Prostate gland (tissue), 2 donors: ENCODE data around the gene TAF6. TPM values are rescaled to one million over a fixed set of nuclear protein-coding genes. Genes with fewer than 3 reads are reported as not detected.

ENCODE experiments used
- DNase-seq: peaks from one replicate; pipeline ENCODE4 v3.0.0-alpha.2; 2019; ENCODE audit warnings: low spot score
- H3K27ac ChIP-seq, 2 donors: fragments of 200-600 bp; sonication (generic); 2 replicates each; pipeline ENCODE4 v1.5.1; 2017 to 2019
- H3K27me3 ChIP-seq: fragments of 200-600 bp; sonication (generic); replicated peaks from 2 replicates; pipeline ENCODE4 v1.5.1; 2019; ENCODE audit not compliant: insufficient read depth
- H3K36me3 ChIP-seq, 2 donors: fragments of 200-600 bp; sonication (generic); 1 replicate in 1 of 2; 2 replicates in 1 of 2; pipeline versions ENCODE4 v1.5.1 to v1.8.1; 2017 to 2019
- H3K4me1 ChIP-seq: fragments of 200-600 bp; sonication (generic); replicated peaks from 2 replicates; pipeline ENCODE4 v1.5.1; 2019
- H3K4me3 ChIP-seq, 2 donors: fragments of 200-600 bp; sonication (generic); 2 replicates each; pipeline ENCODE4 v1.5.1; 2017 to 2019
- H3K9me3 ChIP-seq: fragments of 200-600 bp; sonication (generic); 2 replicates; pipeline ENCODE4 v1.5.1; 2017
- CTCF ChIP-seq, 4 experiments: fragments of 200-600 bp in 2 of 4; fragments of 450-650 bp in 2 of 4; sonication (generic) in 2 of 4; IDR thresholded peaks; 1 replicate in 3 of 4; 2 replicates in 1 of 4; pipeline ENCODE4 v1.5.1; 2016 to 2019; ENCODE audit warnings: antibody characterized with exemption in 4 of 4, mild to moderate bottlenecking in 2 of 4, moderate library complexity in 2 of 4
- POLR2A ChIP-seq: fragments of 450-650 bp; IDR thresholded peaks from one replicate; pipeline ENCODE4 v1.6.1; 2016; ENCODE audit warnings: antibody characterized with exemption, mild to moderate bottlenecking
- POLR2AphosphoS5 ChIP-seq: sonication (generic); formaldehyde crosslinking; IDR thresholded peaks from one replicate; pipeline ENCODE4 v1.6.1; 2017; ENCODE audit warnings: antibody characterized with exemption
- WGBS: methylation state at CpG from one replicate; pipeline ENCODE4 v1.1.5; 2018; 5-methylcytosine and 5-hydroxymethylcytosine counted together
- intact Hi-C: fragments of 100-400 bp; cut with DNase I; formaldehyde crosslinking; loops from one replicate; pipeline ENCODE4 v1.14.2; 2022
- total RNA-seq, 2 donors: library from RNA; depleted of rRNA; stranded (reverse); fragments of >200 nt; gene quantifications; one replicate each; pipeline ENCODE4 v1.1.0, GENCODE V29; 2016

TAF6 gene
- total RNA-seq, 2 donors from 2014 or later: 68.3 to 79.8 TPM

GRCh38 chr7:100095289-100095688 lies 23.9 kb downstream of the TAF6 start:
- Histone ChIP-seq H3K36me3 (peaks cover 7 to 65% of the 10 kb centered on the region in 2 donors), H3K4me1 (peaks cover 9% of the 10 kb centered on the region), H3K27me3 (no peaks in the 10 kb centered on the region), H3K9me3 (no peaks in the 10 kb centered on the region), H3K4me3 (no peak overlapping the region), H3K27ac (no peak overlapping the region)
- WGBS: 83% methylated on average over 9 of the region's 9 CpGs
- intact Hi-C loops: no loop called here
- TF ChIP-seq CTCF (IDR thresholded peaks at IDR 0.05) (no peak), POLR2AphosphoS5 (no peak), POLR2A (no peak)
- no peak for DNase-seq

- DNase-seq: no peak
- Histone ChIP-seq H3K27me3 (no peaks in the 10 kb centered on the region), H3K9me3 (no peaks in the 10 kb centered on the region), H3K36me3 (peaks cover 7 to 65% of the 10 kb centered on the region in 2 donors), H3K27ac (no peak overlapping the region), H3K4me1 (peaks cover 7% of the 10 kb centered on the region), H3K4me3 (no peak overlapping the region)
- 89% methylated on average over 16 of the region's 16 CpGs for WGBS
- intact Hi-C loops: no loop called here
- TF ChIP-seq POLR2A: no peak
- TF ChIP-seq CTCF (IDR thresholded peaks at IDR 0.05): no peak
- no peak for TF ChIP-seq POLR2AphosphoS5
Measured at GRCh38 chr7:100093925-100094486, 25.2 kb downstream of the TAF6 start.

- H3K9me3 ChIP-seq: no peaks in the 10 kb centered on the region
- no peak for TF ChIP-seq POLR2A
- no peak for TF ChIP-seq CTCF (IDR thresholded peaks at IDR 0.05)
- TF ChIP-seq POLR2AphosphoS5: no peak
- WGBS: 38% methylated on average over 12 of the region's 13 CpGs
- no peak overlapping the region for H3K27ac ChIP-seq
- no peaks in the 10 kb centered on the region for H3K27me3 ChIP-seq
- H3K36me3 ChIP-seq: peaks cover 7 to 62% of the 10 kb centered on the region in 2 donors
- H3K4me3 ChIP-seq: no peak overlapping the region
- intact Hi-C loops: no loop called here
- no peak for DNase-seq
- H3K4me1 ChIP-seq: peaks cover 4% of the 10 kb centered on the region
Measured at GRCh38 chr7:100093498-100093897, 25.7 kb downstream of the TAF6 start.

- no peak for DNase-seq
- intact Hi-C loops: no loop called here
- Histone ChIP-seq H3K4me3 (no peak overlapping the region), H3K27ac (no peak overlapping the region), H3K36me3 (peaks cover 7 to 57% of the 10 kb centered on the region in 2 donors), H3K27me3 (no peaks in the 10 kb centered on the region), H3K9me3 (no peaks in the 10 kb centered on the region), H3K4me1 (peaks cover 4% of the 10 kb centered on the region)
- WGBS: 54% methylated on average over 8 of the region's 8 CpGs
- TF ChIP-seq POLR2AphosphoS5 (no peak), CTCF (IDR thresholded peaks at IDR 0.05) (no peak), POLR2A (no peak)
Measured at GRCh38 chr7:100093054-100093453, 26.1 kb downstream of the TAF6 start.

- WGBS: 41% methylated on average over 19 of the region's 19 CpGs
- no peaks in the 10 kb centered on the region for H3K27me3 ChIP-seq
- peaks cover 4 to 46% of the 10 kb centered on the region in 2 donors for H3K36me3 ChIP-seq
- H3K4me1 ChIP-seq: peaks cover 4% of the 10 kb centered on the region
- DNase-seq: no peak
- no peaks in the 10 kb centered on the region for H3K9me3 ChIP-seq
- TF ChIP-seq CTCF (IDR thresholded peaks at IDR 0.05) (no peak), POLR2AphosphoS5 (no peak), POLR2A (no peak)
- intact Hi-C loops: no loop called here
- H3K27ac ChIP-seq: no peak overlapping the region
- H3K4me3 ChIP-seq: no peak overlapping the region
Measured at GRCh38 chr7:100091411-100092181, 27.6 kb downstream of the TAF6 start.
